ENCODE data around the gene ATAD2B.
"Not testable (repeated sequence)": the region's sequence is repeated elsewhere in the genome, so short reads cannot be mapped to it uniquely, and the experiment has no call there.

Gene ATAD2B

DNA sequence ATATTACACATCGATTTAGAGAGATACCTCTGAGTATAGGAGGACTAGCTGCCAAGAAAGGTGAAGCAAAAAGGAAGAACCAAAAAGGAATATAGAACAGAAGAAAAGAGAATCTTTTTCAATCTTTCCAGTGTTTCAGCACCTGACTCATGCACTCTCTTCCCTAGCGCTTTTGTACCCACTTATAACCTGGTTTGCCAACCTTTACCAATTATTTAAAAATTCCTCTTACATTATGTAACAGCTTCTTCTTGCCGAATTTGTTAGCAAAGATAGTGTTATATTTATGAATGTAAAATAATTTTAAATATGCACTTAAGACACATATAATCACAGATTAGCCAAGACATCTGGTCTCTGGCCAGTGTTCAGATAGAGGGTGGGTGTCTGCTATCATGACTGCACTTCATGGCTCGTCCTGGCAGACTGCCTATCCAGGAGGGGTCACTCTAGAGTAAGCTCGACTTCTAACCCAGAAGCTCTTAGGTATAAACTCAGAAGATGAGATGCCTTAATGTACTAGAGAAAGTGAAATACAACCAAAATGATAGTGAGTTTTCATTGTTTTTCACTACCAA lies 122.9 kb downstream of the ATAD2B start:
- Mint-ChIP-seq H3K4me1 (ENCODE audit: low read depth) (peaks cover 3% of the 10 kb centered on the region), H3K27me3 (ENCODE audit: low read depth) (no peaks in the 10 kb centered on the region), H3K4me3 (no peak overlapping the region), H3K27ac (no peak overlapping the region), H3K36me3 (ENCODE audit: low read depth) (peaks cover 12% of the 10 kb centered on the region), H3K9me3 (no peaks in the 10 kb centered on the region)

DNA sequence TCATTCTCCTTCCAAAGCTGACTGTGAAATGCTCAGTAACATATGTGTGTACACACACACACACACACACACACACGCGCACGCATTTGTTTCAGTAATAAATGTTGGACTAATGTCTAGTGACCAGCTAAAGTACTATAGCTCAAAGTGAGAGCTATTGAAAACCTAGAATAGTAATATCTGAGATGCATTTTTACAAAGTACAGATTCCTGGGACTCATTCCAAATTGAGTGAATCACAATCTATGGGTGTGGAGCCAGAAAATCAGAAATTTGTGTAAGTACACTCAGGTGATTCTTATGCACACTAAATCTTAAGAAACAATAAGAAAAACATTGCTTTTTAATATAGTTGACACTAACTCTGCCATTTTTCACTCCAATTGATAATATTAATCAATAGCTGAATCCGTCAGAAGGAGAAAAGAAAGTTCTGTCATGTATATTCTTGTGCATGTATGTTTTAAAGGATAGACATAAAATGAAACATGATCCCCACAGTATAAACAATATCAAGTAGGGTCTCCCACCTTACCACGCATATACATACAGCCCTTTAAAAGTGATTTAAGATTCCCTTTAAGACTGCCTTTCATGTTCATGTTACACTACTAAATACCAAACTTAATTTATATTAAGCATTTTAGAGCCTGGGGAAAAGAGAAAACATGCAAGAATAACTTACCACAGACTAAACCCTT lies 123.5 kb downstream of the ATAD2B start:
- H3K27ac Mint-ChIP-seq, result no peak overlapping the region
- H3K9me3 Mint-ChIP-seq, result no peaks in the 10 kb centered on the region
- no peak overlapping the region for H3K4me3 Mint-ChIP-seq
- H3K27me3 Mint-ChIP-seq (ENCODE audit: low read depth), result no peaks in the 10 kb centered on the region
- no peaks in the 10 kb centered on the region for H3K4me1 Mint-ChIP-seq (ENCODE audit: low read depth)
- H3K36me3 Mint-ChIP-seq (ENCODE audit: low read depth), result peaks cover 12% of the 10 kb centered on the region

DNA sequence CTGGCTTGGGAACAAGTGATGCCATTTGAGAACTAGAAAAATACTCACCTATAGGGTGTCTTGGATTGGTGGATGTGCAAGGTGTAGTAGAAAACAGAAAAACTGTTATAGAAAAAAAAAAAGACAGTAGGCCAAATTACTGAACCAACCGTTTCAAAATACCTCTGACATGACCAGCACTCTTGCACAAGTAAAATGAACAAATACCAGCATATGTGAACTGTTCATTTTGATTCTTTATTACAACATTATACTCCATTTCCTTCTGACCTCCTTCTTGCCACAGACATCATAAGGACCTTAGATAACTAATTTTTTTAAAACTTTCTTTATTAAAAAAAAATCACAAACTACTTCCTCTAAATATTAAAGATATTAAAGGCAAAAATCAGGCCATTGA lies 125.5 kb downstream of the ATAD2B start:
- H3K27me3 Mint-ChIP-seq (ENCODE audit: low read depth), result no peaks in the 10 kb centered on the region
- H3K4me3 Mint-ChIP-seq, result no peak overlapping the region
- H3K4me1 Mint-ChIP-seq (ENCODE audit: low read depth), result no peaks in the 10 kb centered on the region
- H3K9me3 Mint-ChIP-seq, result no peaks in the 10 kb centered on the region
- H3K27ac Mint-ChIP-seq, result no peak overlapping the region
- peaks cover 8% of the 10 kb centered on the region for H3K36me3 Mint-ChIP-seq (ENCODE audit: low read depth)

DNA sequence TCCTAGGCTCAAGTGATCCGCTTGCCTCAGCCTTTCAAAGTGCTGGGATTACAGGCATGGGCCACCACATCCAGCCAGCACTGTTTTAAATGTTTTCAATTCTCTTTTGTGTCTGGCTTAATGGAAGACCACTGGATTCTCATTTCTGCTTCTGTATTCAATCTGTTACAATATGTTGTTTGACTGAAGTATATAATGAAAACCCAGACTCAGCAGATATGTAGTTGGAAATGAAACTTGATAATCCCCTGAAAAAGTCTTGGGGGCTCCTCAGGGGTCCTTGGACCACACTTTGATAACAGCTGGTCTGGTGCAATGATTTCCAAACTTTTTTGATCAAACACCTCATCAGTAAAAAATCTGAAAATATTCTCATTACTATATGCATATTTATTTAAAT lies 132.7 kb downstream of the ATAD2B start:
- no peak overlapping the region for H3K4me3 Mint-ChIP-seq
- H3K27ac Mint-ChIP-seq, result no peak overlapping the region
- no peaks in the 10 kb centered on the region for H3K4me1 Mint-ChIP-seq (ENCODE audit: low read depth)
- no peaks in the 10 kb centered on the region for H3K27me3 Mint-ChIP-seq (ENCODE audit: low read depth)
- H3K9me3 Mint-ChIP-seq, result no peaks in the 10 kb centered on the region
- peaks cover 7% of the 10 kb centered on the region for H3K36me3 Mint-ChIP-seq (ENCODE audit: low read depth)

DNA sequence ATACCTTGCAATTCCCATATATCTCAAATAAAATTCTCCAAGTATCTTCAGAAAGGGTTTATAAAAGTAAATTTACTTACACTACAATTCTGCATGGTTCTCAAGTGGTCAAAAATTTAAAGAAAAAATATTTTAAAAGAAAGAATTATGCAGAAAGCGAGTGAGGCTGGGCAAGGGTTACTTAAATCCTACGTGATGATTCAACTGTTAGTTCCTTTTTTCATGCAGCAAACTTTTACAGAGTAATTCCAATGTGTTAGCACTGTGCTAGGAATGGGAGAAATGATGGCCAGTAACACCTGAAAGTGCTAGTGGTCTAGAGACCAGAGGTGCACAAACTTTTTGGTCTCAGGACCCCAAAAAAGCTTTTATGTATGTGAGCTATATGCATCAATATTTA lies 133.4 kb downstream of the ATAD2B start:
- Mint-ChIP-seq H3K27me3 (ENCODE audit: low read depth) (no peaks in the 10 kb centered on the region), H3K27ac (no peak overlapping the region), H3K4me1 (ENCODE audit: low read depth) (peaks cover 7% of the 10 kb centered on the region)

DNA sequence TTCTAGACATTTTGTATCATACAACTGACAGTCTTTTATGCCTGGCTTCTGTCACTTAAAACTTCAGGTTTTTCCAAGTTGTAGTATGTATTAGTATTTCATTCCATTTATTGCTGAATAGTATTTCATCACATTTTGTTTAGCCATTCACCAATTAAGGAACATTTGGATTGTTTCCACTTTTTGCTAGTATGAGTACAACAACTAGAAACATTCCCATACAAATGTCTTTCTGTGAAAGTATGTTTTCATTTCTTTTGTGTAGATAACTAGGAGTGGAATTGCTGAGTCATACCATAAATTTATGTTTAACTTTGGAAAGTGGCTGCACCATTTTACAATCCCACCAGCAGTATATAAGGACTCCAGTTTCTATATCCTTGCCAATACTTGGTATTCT lies 135.9 kb downstream of the ATAD2B start:
- H3K4me1 Mint-ChIP-seq (ENCODE audit: low read depth), result peaks cover 20% of the 10 kb centered on the region
- H3K27me3 Mint-ChIP-seq (ENCODE audit: low read depth), result no peaks in the 10 kb centered on the region
- H3K27ac Mint-ChIP-seq, result no peak overlapping the region
- H3K36me3 Mint-ChIP-seq (ENCODE audit: low read depth), result peaks cover 21% of the 10 kb centered on the region
- no peak overlapping the region for H3K4me3 Mint-ChIP-seq
- H3K9me3 Mint-ChIP-seq, result no peaks in the 10 kb centered on the region

More for the DNA sequence above, 133.4 kb downstream of the ATAD2B start:
- H3K4me3 Mint-ChIP-seq, result no peak overlapping the region
- no peaks in the 10 kb centered on the region for H3K9me3 Mint-ChIP-seq
- H3K36me3 Mint-ChIP-seq (ENCODE audit: low read depth), result peaks cover 14% of the 10 kb centered on the region

DNA sequence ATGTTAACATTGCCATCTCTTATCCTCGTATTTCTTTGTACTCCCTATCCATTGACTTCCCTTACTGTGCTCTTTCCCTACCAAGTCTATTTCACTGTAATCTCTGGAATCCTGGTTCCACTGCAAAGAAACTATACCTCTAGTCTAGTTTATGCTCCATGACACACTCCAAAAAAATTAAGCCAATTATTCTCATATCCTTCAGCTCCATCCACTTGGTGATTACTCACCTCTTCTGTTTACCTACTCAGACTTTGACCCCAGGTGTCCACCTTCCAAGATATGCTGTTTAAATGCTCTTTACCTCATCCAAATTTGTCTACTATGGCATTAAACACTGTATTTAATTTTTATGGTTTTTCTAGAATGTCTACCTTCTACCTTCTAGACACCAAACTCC lies 137.9 kb downstream of the ATAD2B start:
- no peak overlapping the region for H3K4me3 Mint-ChIP-seq
- H3K9me3 Mint-ChIP-seq, result no peaks in the 10 kb centered on the region
- no peaks in the 10 kb centered on the region for H3K27me3 Mint-ChIP-seq (ENCODE audit: low read depth)
- H3K36me3 Mint-ChIP-seq (ENCODE audit: low read depth), result peaks cover 28% of the 10 kb centered on the region
- H3K27ac Mint-ChIP-seq, result no peak overlapping the region
- H3K4me1 Mint-ChIP-seq (ENCODE audit: low read depth), result peaks cover 20% of the 10 kb centered on the region

DNA sequence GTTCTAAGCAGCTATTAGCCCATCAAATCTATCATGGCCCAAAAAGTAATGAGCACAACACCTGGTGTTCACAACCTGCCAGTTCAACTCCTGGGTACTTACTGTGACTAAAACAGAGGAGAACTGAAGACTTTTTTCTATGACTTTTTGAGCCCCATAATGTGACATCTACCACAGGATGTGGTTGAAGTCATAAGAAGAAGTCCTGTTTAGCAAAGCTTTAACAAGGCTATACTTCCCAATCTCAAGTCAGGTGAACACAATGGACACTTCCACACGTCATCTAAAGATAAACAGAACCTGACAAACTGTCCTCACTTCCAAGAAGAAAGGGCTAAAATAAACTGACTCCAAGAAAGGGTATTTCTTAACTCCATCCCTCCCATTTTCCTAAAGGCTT lies 138.8 kb downstream of the ATAD2B start:
- Mint-ChIP-seq H3K27ac (no peak overlapping the region), H3K4me1 (ENCODE audit: low read depth) (peaks cover 20% of the 10 kb centered on the region), H3K27me3 (ENCODE audit: low read depth) (no peaks in the 10 kb centered on the region), H3K36me3 (ENCODE audit: low read depth) (peaks cover 28% of the 10 kb centered on the region), H3K9me3 (no peaks in the 10 kb centered on the region), H3K4me3 (no peak overlapping the region)

DNA sequence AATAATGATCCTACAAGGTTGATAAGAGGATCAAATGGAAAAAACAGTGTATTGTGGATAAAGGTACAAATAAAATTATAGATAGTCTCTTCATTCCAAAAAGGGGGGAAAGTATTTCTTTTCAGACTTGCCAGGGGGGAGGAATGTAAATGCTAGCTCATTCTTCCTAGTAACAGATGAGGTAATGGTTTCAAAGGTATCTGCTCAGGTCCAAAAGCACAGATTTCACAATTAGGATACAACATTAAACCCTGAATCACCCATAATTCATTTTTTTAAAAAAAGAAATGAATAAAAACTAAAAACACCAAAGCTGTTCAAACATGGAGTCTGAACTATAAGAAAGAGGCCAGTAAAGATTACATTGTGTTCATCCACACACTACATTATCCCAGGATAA lies 142.0 kb downstream of the ATAD2B start:
- Mint-ChIP-seq H3K27ac (no peak overlapping the region), H3K9me3 (no peaks in the 10 kb centered on the region), H3K27me3 (ENCODE audit: low read depth) (no peaks in the 10 kb centered on the region), H3K4me3 (no peak overlapping the region), H3K4me1 (ENCODE audit: low read depth) (peaks cover 20% of the 10 kb centered on the region), H3K36me3 (ENCODE audit: low read depth) (peaks cover 27% of the 10 kb centered on the region)

DNA sequence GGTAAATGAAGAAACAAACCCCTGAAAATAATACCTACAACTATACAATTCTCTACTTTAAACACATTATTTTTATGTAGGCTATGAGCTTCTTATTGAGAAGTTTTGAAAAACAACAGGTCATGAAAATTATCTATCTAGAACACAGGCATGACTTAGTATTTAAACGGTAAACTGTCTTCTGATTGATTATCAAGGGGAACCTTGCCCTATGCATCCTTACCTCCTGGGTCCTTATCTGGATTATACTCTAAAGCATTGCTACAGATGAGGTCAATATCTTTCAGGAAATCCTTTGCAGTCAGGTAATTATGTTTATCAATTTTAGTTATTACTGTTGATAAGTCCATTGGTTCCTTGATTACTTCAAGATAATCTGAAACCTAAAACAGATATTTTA lies 144.3 kb downstream of the ATAD2B start:
- H3K27ac Mint-ChIP-seq, result no peak overlapping the region
- peaks cover 15% of the 10 kb centered on the region for H3K36me3 Mint-ChIP-seq (ENCODE audit: low read depth)
- H3K4me1 Mint-ChIP-seq (ENCODE audit: low read depth), result peaks cover 5% of the 10 kb centered on the region
- H3K9me3 Mint-ChIP-seq, result no peaks in the 10 kb centered on the region
- no peaks in the 10 kb centered on the region for H3K27me3 Mint-ChIP-seq (ENCODE audit: low read depth)
- H3K4me3 Mint-ChIP-seq, result no peak overlapping the region

DNA sequence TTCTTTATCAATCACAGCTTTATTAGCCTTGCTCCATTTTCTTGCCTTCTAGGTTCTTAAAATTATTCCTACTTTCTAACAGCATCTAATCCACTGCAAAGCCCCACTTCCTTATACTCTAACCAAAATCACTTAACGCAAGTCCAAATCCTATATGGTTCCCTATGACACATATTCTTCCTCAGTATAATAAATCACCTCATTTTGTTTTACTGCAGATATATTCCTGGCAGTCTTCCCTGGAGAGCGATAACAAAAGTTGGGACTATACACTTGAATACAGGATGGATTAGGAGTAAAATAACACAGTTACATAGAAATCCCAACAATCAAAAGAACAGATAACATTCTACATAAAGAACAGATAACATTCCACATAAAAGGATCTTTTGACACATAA lies 144.8 kb downstream of the ATAD2B start:
- H3K27ac Mint-ChIP-seq, result no peak overlapping the region
- H3K9me3 Mint-ChIP-seq, result no peaks in the 10 kb centered on the region
- no peaks in the 10 kb centered on the region for H3K27me3 Mint-ChIP-seq (ENCODE audit: low read depth)
- peaks cover 18% of the 10 kb centered on the region for H3K36me3 Mint-ChIP-seq (ENCODE audit: low read depth)
- no peak overlapping the region for H3K4me3 Mint-ChIP-seq
- H3K4me1 Mint-ChIP-seq (ENCODE audit: low read depth), result peaks cover 3% of the 10 kb centered on the region

DNA sequence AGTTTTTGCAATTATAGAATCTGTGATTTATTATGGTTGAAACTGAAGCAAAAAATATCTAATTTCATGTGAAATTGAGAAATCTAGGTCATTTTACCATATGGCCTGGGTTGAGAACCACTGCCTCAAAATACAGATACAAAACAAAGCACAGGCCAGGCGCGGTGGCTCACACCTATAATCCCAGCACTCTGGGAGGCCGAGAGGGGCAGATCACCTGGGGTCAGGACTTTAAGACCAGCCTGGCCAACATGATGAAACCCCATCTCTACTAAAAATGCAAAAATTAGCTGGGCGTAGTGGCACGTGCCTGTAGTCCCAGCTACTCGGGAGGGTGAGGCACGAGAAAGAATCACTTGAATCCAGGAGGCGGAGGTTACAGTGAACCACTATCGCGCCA lies 146.5 kb downstream of the ATAD2B start:
- not testable (repeated sequence) for H3K9me3 Mint-ChIP-seq; H3K4me1 Mint-ChIP-seq (ENCODE audit: low read depth)

DNA sequence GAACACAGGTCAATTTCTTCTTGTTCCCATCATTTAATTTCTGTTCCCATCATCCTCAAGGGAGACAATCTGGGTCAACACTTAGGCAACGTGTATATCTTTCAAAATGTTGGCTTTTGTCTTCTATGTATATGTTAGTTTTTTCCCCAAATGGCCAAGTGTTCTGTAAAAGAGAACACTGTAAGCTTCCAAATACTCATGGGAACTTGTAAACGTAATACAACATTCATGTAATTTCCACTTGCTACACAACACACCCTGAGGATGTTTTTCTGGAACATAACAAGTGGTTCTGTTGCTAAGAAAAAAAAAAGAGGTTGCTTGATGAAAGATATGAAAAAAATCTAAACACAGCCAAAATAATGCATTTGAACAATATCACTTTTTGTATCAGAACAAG lies 149.1 kb downstream of the ATAD2B start:
- no peak overlapping the region for H3K4me3 Mint-ChIP-seq
- no peak overlapping the region for H3K27ac Mint-ChIP-seq
- H3K36me3 Mint-ChIP-seq (ENCODE audit: low read depth), result peaks cover 18% of the 10 kb centered on the region
- H3K9me3 Mint-ChIP-seq, result no peaks in the 10 kb centered on the region
- H3K4me1 Mint-ChIP-seq (ENCODE audit: low read depth), result no peaks in the 10 kb centered on the region
- H3K27me3 Mint-ChIP-seq (ENCODE audit: low read depth), result no peaks in the 10 kb centered on the region

More for the DNA sequence above, 146.5 kb downstream of the ATAD2B start:
- H3K27me3 Mint-ChIP-seq (ENCODE audit: low read depth); H3K27ac Mint-ChIP-seq; H3K4me3 Mint-ChIP-seq: not testable (repeated sequence)
- peaks cover 19% of the 10 kb centered on the region for H3K36me3 Mint-ChIP-seq (ENCODE audit: low read depth)

DNA sequence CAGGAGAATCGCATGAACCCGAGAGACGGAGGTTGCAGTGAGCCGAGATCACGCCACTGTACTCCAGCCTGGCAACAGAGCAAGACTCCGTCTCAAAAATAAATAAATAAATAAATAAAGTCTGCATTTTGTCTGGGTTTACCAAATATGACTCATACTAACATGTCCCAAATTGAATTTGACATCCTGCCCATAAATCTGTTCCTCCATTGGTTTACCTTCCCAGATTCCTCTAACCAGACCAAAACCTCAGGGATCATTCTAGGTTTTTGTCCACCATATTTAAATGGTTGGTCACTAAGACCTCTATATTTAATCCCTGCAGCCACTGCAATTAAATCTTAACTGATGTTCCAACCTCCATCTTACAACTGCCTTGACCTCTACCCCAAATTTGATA lies 150.9 kb downstream of the ATAD2B start:
- Mint-ChIP-seq H3K27ac (no peak overlapping the region), H3K36me3 (ENCODE audit: low read depth) (peaks cover 28% of the 10 kb centered on the region), H3K4me3 (no peak overlapping the region), H3K27me3 (ENCODE audit: low read depth) (no peaks in the 10 kb centered on the region), H3K4me1 (ENCODE audit: low read depth) (no peaks in the 10 kb centered on the region), H3K9me3 (peaks cover 8% of the 10 kb centered on the region)

DNA sequence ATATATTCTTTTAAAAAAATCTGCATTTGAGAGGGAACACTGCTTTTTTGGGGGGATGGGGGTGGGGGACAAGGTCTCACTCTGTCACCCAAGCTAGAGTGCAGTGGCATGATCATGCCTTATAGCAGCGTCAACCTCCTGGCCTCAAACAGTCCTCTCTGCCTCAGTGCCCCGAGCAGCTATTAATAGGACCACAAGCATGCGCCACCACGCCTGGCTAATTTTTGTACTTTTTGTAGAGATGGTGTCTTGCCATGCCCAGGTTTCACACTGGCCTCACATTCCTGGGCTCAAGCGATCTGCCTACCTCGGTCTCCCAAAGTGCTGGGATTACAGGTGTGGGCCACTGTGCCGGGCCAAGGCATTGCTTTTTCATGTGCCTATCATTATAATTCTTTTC lies 154.2 kb downstream of the ATAD2B start:
- Mint-ChIP-seq H3K4me3 (no peak overlapping the region), H3K36me3 (ENCODE audit: low read depth) (peaks cover 36% of the 10 kb centered on the region), H3K9me3 (peaks cover 10% of the 10 kb centered on the region), H3K27me3 (ENCODE audit: low read depth) (no peaks in the 10 kb centered on the region), H3K27ac (no peak overlapping the region), H3K4me1 (ENCODE audit: low read depth) (no peaks in the 10 kb centered on the region)

Measured in T-helper 1 cell treated with Interleukin-12 subunit alpha and Interleukin-12 subunit beta and Interleukin-4 antibody, amounts not matched to agents 30 μg/mL and 1 μg/mL, for 36 hours (primary cell).